CD8-positive, alpha-beta memory T cell (primary cell): Measurements from ENCODE around the gene METTL21A. TPM values are rescaled to one million over a fixed set of nuclear protein-coding genes. Genes with fewer than 3 reads are reported as not detected.
"Not testable (repeated sequence)": the region's sequence is repeated elsewhere in the genome, so short reads cannot be mapped to it uniquely, and the experiment has no call there.

ENCODE experiments used
- CTCF ChIA-PET: fragments of 350-600 bp; sonication (Branson Sonifier 250); formaldehyde crosslinking; loops from one replicate; lab custom pipeline; 2021; ENCODE audit warnings: antibody characterized with exemption; lab: Charles Lee
- POLR2A ChIA-PET: fragments of 350-600 bp; sonication (Branson Sonifier 250); formaldehyde crosslinking; loops from one replicate; lab custom pipeline; 2021; ENCODE audit warnings: antibody characterized with exemption; lab: Charles Lee
- DNase-seq, 5 donors: peaks; one replicate each; pipeline versions ENCODE4 v3.0.0 to v3.0.0-alpha.2; 2020 to 2022; ENCODE audit warnings: mixed read lengths in 1 of 5
- H3K27ac ChIP-seq: one replicate; pipeline ENCODE4 v1.7.0; 2013; ENCODE audit warnings: low read depth, mild to moderate bottlenecking, low read length, moderate library complexity
- H3K27me3 ChIP-seq: 2 replicates; pipeline ENCODE4 v1.7.0; 2013; ENCODE audit warnings: low read length, mild to moderate bottlenecking; ENCODE audit not compliant: insufficient read depth, poor library complexity, severe bottlenecking
- H3K36me3 ChIP-seq: 2 replicates; pipeline ENCODE4 v1.7.0; 2013; ENCODE audit warnings: mild to moderate bottlenecking, low read length, moderate library complexity; ENCODE audit not compliant: insufficient read depth
- H3K4me1 ChIP-seq: 2 replicates; pipeline ENCODE4 v1.7.0; 2013; ENCODE audit warnings: mild to moderate bottlenecking, low read length, moderate library complexity; ENCODE audit not compliant: insufficient read depth
- H3K4me3 ChIP-seq: 2 replicates; pipeline ENCODE4 v1.7.0; 2013; ENCODE audit warnings: mild to moderate bottlenecking, low read length
- H3K9me3 ChIP-seq: 2 replicates; pipeline ENCODE4 v1.7.0; 2013; ENCODE audit warnings: mild to moderate bottlenecking, low read length
- H3K27ac Mint-ChIP-seq, 8 donors: one replicate each; pipeline ENCODE4 v1.8.0; 2020 to 2021; ENCODE audit warnings: mixed read lengths in 8 of 8, mild to moderate bottlenecking in 6 of 8, inconsistent platforms in 3 of 8, moderate library complexity in 3 of 8
- H3K27me3 Mint-ChIP-seq, 2 donors: one replicate each; pipeline ENCODE4 v1.8.0; 2020 to 2021; ENCODE audit warnings: mixed read lengths in 2 of 2, mild to moderate bottlenecking in 1 of 2, moderate library complexity in 1 of 2
- H3K36me3 Mint-ChIP-seq, 3 donors: one replicate each; pipeline ENCODE4 v1.8.0; 2020 to 2021; ENCODE audit warnings: mixed read lengths in 3 of 3, inconsistent platforms in 1 of 3, mild to moderate bottlenecking in 1 of 3
- H3K4me1 Mint-ChIP-seq, 3 donors: one replicate each; pipeline ENCODE4 v1.8.0; 2020 to 2021; ENCODE audit warnings: mixed read lengths in 3 of 3, inconsistent platforms in 1 of 3, mild to moderate bottlenecking in 1 of 3
- H3K4me3 Mint-ChIP-seq, 7 donors: one replicate each; pipeline ENCODE4 v1.8.0; 2020 to 2021; ENCODE audit warnings: mixed read lengths in 7 of 7, mild to moderate bottlenecking in 6 of 7, moderate library complexity in 4 of 7, inconsistent platforms in 2 of 7
- H3K9me3 Mint-ChIP-seq, 5 donors: one replicate each; pipeline ENCODE4 v1.8.0; 2020 to 2022; ENCODE audit warnings: mixed read lengths in 5 of 5, mild to moderate bottlenecking in 3 of 5, moderate library complexity in 2 of 5, inconsistent platforms in 1 of 5
- polyA plus RNA-seq: library from polyadenylated mRNA; unstranded; fragments of 300-500 nt; fragmentation: Illumina TruSeq; gene quantifications from one replicate; pipeline ENCODE4 v1.2.3, GENCODE V29; 2021
- total RNA-seq, 2 experiments: library from RNA; stranded (reverse); gene quantifications; one replicate each; pipeline ENCODE4 v1.2.3, GENCODE V29; 2021

Gene METTL21A
- total and polyA plus RNA-seq, 3 experiments from 2014 or later: 30.4 to 32.8 (median 31.5) TPM

DNA sequence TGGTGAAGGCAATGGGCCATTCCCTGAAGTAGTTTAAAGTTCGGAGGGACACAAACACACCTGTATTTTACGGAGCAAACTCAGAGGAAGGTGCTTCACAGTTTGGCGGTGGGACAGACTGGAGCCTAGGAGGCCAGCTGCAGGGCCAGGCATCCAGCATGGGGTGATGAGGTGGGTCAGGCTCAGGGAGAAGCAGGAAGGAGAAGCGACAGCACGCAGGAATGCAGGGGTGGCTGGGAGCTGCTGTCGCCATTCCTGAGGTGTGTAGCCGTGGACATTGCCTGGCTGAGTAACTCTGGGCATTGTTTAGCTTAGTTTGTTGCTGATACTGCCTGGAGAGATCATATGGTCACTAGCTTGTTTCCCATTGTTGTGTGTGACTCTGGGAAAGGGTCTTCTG, 35.8 kb upstream of the METTL21A start:
- peaks cover 0 to 7% of the 10 kb centered on the region in 2 donors for H3K27me3 Mint-ChIP-seq
- no peak overlapping the region for H3K4me3 Mint-ChIP-seq
- H3K27ac ChIP-seq: no peak overlapping the region
- no peaks in the 10 kb centered on the region for H3K36me3 Mint-ChIP-seq
- ChIA-PET POLR2A (no interaction called here), CTCF (interaction anchor here (0.7 kb wide), 1 partner anchor 34 kb away, joined by 3 read pairs; no protein-coding TSS in a partner anchor)
- no peaks in the 10 kb centered on the region for H3K4me1 ChIP-seq
- H3K9me3 ChIP-seq: no peaks in the 10 kb centered on the region
- H3K36me3 ChIP-seq: no peaks in the 10 kb centered on the region
- no peak overlapping the region for H3K27ac Mint-ChIP-seq
- H3K4me1 Mint-ChIP-seq: no peaks in the 10 kb centered on the region
- no peak for DNase-seq
- peaks cover 0 to 2% (median 0%) of the 10 kb centered on the region in 5 donors for H3K9me3 Mint-ChIP-seq
- no peaks in the 10 kb centered on the region for H3K27me3 ChIP-seq
- no peak overlapping the region for H3K4me3 ChIP-seq

DNA sequence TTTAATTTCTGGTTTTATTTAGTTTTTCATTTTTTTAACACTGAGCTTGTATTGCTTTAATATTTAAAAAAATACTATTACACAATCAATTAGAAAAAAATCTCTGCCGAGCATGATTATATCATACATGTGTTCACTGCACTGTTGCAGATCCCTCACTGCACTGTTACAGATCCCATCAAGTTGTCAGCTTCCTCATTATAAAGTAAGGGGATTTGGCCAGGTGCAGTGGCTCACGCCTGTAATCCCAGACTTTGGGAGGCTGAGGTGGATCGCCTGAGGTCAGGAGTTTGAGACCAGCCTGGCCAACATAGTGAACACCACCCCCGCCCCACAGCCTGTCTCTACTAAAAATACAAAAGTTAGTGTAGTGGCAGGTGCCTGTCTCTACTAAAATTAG, 33.0 kb upstream of the METTL21A start:
- peaks cover 0 to 2% (median 0%) of the 10 kb centered on the region in 5 donors for H3K9me3 Mint-ChIP-seq
- CTCF ChIA-PET: no interaction called here
- no peak for DNase-seq
- Histone ChIP-seq H3K4me1 (no peaks in the 10 kb centered on the region), H3K9me3 (no peaks in the 10 kb centered on the region), H3K36me3 (no peaks in the 10 kb centered on the region), H3K27ac (no peak overlapping the region), H3K4me3 (no peak overlapping the region), H3K27me3 (no peaks in the 10 kb centered on the region)
- H3K36me3 Mint-ChIP-seq: no peaks in the 10 kb centered on the region
- POLR2A ChIA-PET: no interaction called here
- H3K27ac Mint-ChIP-seq: no peak overlapping the region
- no peak overlapping the region for H3K4me3 Mint-ChIP-seq
- peaks cover 0 to 7% of the 10 kb centered on the region in 2 donors for H3K27me3 Mint-ChIP-seq
- no peaks in the 10 kb centered on the region for H3K4me1 Mint-ChIP-seq

DNA sequence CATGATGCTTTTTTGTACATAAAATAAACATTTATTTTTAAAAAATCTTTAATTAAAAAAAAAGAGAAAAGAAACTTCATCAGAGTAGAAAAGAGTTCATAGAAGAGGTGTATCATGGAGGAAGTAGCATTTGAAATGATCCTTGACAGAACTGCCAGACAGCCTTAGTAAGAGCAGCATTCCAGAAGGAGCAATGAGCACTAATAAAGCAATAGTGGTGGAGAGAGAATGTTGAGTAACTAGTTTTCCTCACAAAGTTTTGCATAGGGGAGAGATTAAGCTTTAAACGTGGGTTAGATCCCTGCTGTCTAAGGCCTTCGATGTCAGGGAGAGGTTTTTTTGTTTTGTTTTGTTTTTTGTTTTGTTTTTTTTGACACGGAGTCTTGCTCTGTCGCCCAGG, 29.8 kb upstream of the METTL21A start:
- Mint-ChIP-seq H3K36me3 (no peaks in the 10 kb centered on the region), H3K9me3 (no peaks in the 10 kb centered on the region), H3K27me3 (peaks cover 2 to 3% of the 10 kb centered on the region in 2 donors), H3K27ac (no peak overlapping the region), H3K4me3 (no peak overlapping the region), H3K4me1 (no peaks in the 10 kb centered on the region)
- Histone ChIP-seq H3K27me3 (no peaks in the 10 kb centered on the region), H3K4me3 (no peak overlapping the region), H3K9me3 (no peaks in the 10 kb centered on the region), H3K27ac (no peak overlapping the region), H3K4me1 (no peaks in the 10 kb centered on the region), H3K36me3 (no peaks in the 10 kb centered on the region)
- no peak for DNase-seq
- ChIA-PET POLR2A (no interaction called here), CTCF (no interaction called here)

DNA sequence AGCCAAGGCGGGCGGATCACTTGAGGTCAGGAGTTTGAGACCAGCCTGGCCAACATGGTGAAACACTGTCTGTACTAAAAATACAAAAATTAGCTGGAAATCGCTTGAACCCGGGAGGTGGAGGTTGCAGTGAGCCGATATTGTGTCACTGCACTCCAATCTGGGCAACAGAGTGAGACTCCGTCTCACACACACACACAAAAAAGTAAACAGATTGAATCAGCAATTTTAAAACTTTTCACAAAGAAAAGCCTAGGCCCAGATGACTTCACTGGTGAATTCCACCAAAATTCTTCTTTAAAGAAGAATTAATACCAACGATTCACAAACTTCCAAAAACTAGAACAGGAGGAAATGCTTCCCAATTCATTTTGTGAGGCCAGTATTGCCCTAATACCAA, 21.4 kb upstream of the METTL21A start:
- DNase-seq, H3K27ac ChIP-seq, POLR2A ChIA-PET, H3K27ac Mint-ChIP-seq, H3K9me3 ChIP-seq, H3K9me3 Mint-ChIP-seq, H3K36me3 Mint-ChIP-seq, H3K4me3 ChIP-seq, H3K36me3 ChIP-seq, H3K4me1 Mint-ChIP-seq, H3K4me3 Mint-ChIP-seq, H3K27me3 ChIP-seq, CTCF ChIA-PET, H3K27me3 Mint-ChIP-seq, H3K4me1 ChIP-seq: not testable (repeated sequence)

DNA sequence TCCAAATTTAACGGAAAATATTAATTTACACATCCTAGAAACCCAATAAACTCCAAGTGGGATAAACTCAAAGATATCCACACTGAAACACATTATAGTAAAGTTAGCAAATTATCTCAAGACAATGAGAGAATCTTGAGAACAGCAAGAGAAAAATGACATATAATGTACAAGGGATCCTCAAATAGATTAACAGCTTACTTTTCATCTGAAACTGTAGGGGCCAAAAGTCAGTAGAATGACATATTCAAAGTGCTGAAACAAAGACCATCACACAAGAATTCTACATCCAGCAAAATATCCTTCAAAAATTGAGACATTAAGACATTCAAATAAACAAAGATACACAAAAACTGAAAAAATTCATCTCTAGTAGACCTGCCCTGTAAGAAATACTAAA, 18.7 kb upstream of the METTL21A start:
- peaks cover 6 to 22% of the 10 kb centered on the region in 2 donors for H3K27me3 Mint-ChIP-seq
- peaks cover 0 to 14% (median 11%) of the 10 kb centered on the region in 5 donors for H3K9me3 Mint-ChIP-seq
- H3K4me3 Mint-ChIP-seq: no peak overlapping the region
- Histone ChIP-seq H3K4me3 (no peak overlapping the region), H3K27ac (no peak overlapping the region), H3K36me3 (no peaks in the 10 kb centered on the region), H3K9me3 (no peaks in the 10 kb centered on the region), H3K27me3 (no peaks in the 10 kb centered on the region), H3K4me1 (no peaks in the 10 kb centered on the region)
- POLR2A ChIA-PET: no interaction called here
- CTCF ChIA-PET: no interaction called here
- peaks cover 0 to 14% (median 1%) of the 10 kb centered on the region in 3 donors for H3K36me3 Mint-ChIP-seq
- DNase-seq: no peak
- H3K4me1 Mint-ChIP-seq: no peaks in the 10 kb centered on the region
- no peak overlapping the region for H3K27ac Mint-ChIP-seq

DNA sequence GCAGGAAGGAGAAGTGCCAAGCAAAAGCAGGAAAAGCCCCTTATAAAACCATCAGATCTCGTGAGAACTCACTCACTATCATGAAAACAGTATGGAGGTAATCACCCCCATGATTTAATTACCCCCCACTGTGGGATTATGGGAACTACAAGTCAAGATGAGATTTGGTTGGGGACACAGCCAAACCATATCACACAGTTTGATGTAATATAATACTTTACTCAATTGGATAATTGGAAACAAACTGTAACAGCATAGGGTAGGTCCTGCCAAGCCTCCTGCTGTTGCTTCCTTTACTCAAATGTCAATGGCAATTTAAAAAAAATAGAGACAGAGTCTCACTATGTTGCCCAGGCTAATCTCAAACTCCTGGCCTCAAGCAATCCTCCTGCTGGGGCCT, 15.5 kb upstream of the METTL21A start:
- CTCF ChIA-PET: no interaction called here
- DNase-seq: no peak

DNA sequence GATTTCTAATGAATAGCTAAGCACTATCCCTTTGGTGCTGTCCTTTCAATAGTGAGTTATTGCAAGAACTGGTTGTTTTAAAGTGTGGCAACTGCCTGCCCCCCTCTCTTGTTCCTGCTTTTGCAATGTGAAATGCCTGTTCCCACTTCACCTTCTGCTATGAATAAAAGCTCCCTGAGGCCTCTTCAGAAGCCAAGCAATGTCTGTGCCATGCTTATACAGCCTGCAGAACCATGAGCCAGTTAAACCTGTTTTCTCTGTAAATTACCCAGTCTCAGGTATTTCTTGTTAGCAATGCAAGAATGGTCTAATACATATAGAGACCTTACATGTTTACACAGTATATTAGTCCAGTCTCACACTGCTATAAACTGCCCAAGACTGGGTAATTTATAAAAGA, 15.0 kb upstream of the METTL21A start:
- DNase-seq: no peak
- Mint-ChIP-seq H3K36me3 (peaks cover 0 to 14% (median 1%) of the 10 kb centered on the region in 3 donors), H3K4me3 (no peak overlapping the region), H3K27me3 (peaks cover 6 to 22% of the 10 kb centered on the region in 2 donors), H3K4me1 (no peaks in the 10 kb centered on the region), H3K27ac (no peak overlapping the region), H3K9me3 (peaks cover 0 to 16% (median 11%) of the 10 kb centered on the region in 5 donors)
- Histone ChIP-seq H3K36me3 (no peaks in the 10 kb centered on the region), H3K27ac (no peak overlapping the region), H3K4me1 (no peaks in the 10 kb centered on the region), H3K4me3 (no peak overlapping the region), H3K27me3 (no peaks in the 10 kb centered on the region), H3K9me3 (no peaks in the 10 kb centered on the region)
- POLR2A ChIA-PET: no interaction called here
- CTCF ChIA-PET: interaction anchor here (1.9 kb wide), 1 partner anchor 54 kb away, joined by 4 read pairs; no protein-coding TSS in a partner anchor

More for the DNA sequence above, 15.5 kb upstream of the METTL21A start:
- H3K4me3 ChIP-seq: no peak overlapping the region
- H3K27ac Mint-ChIP-seq: no peak overlapping the region
- POLR2A ChIA-PET: no interaction called here
- H3K27me3 ChIP-seq: no peaks in the 10 kb centered on the region
- no peaks in the 10 kb centered on the region for H3K4me1 Mint-ChIP-seq
- no peak overlapping the region for H3K4me3 Mint-ChIP-seq
- H3K36me3 ChIP-seq: no peaks in the 10 kb centered on the region
- H3K27me3 Mint-ChIP-seq: peaks cover 6 to 22% of the 10 kb centered on the region in 2 donors
- no peaks in the 10 kb centered on the region for H3K9me3 ChIP-seq
- peaks cover 0 to 14% (median 1%) of the 10 kb centered on the region in 3 donors for H3K36me3 Mint-ChIP-seq
- peaks cover 0 to 16% (median 11%) of the 10 kb centered on the region in 5 donors for H3K9me3 Mint-ChIP-seq
- no peaks in the 10 kb centered on the region for H3K4me1 ChIP-seq
- H3K27ac ChIP-seq: no peak overlapping the region

DNA sequence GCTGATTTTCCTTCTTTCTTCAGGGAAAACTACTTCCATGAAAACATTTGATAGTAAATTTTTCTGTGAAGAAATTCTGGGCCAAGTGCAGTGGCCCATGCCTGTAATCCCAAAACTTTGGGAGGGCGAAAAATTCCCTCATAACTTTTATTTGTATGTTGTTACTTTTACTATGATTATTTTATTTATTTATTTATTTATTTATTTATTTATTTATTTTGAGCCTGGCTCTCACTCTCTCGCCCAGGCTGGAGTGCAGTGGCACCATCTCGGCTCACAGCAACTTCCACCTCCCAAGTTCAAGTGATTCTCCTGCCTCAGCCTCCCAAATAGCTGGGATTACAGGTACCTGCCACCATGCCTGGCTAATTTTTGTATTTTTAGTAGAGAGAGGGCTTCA, 14.1 kb upstream of the METTL21A start:
- H3K4me1 Mint-ChIP-seq, H3K27ac ChIP-seq, H3K4me1 ChIP-seq, DNase-seq, H3K27me3 ChIP-seq, H3K4me3 Mint-ChIP-seq, H3K27ac Mint-ChIP-seq, H3K4me3 ChIP-seq, H3K36me3 ChIP-seq, H3K9me3 ChIP-seq, POLR2A ChIA-PET: not testable (repeated sequence)
- peaks cover 6 to 22% of the 10 kb centered on the region in 2 donors for H3K27me3 Mint-ChIP-seq
- CTCF ChIA-PET: interaction anchor here (1.9 kb wide), 1 partner anchor 54 kb away, joined by 4 read pairs; no protein-coding TSS in a partner anchor
- H3K36me3 Mint-ChIP-seq: peaks cover 0 to 14% (median 1%) of the 10 kb centered on the region in 3 donors
- H3K9me3 Mint-ChIP-seq: peaks cover 0 to 16% (median 11%) of the 10 kb centered on the region in 5 donors
